NB4 (cell line): ENCODE measurements around the gene MRPL54.

ENCODE experiments used
- DNase-seq: peaks from one replicate; pipeline ENCODE4 v3.0.0; 2010; ENCODE audit warnings: low read depth
- H3K4me3 ChIP-seq: one replicate; pipeline ENCODE4 v1.5.1; 2011; ENCODE audit warnings: mild to moderate bottlenecking, low read depth, low read length, moderate library complexity
- CTCF ChIP-seq: IDR thresholded peaks from one replicate; pipeline ENCODE4 v1.5.1; 2012; ENCODE audit warnings: low read depth, low read length
- MYC ChIP-seq: IDR thresholded peaks from 2 replicates; pipeline ENCODE4 v1.6.1; 2011; ENCODE audit warnings: low read depth, low read length
- POLR2A ChIP-seq: IDR thresholded peaks from 2 replicates; pipeline ENCODE4 v1.6.1; 2011; ENCODE audit warnings: mild to moderate bottlenecking; ENCODE audit not compliant: insufficient read length; ENCODE audit errors: extremely low read depth
- TF ChIP-seq, protein P1 (sequence below): IDR thresholded peaks from 2 replicates; pipeline ENCODE4 v1.6.1; 2011; ENCODE audit warnings: low read depth, low read length

MRPL54 gene

DNA sequence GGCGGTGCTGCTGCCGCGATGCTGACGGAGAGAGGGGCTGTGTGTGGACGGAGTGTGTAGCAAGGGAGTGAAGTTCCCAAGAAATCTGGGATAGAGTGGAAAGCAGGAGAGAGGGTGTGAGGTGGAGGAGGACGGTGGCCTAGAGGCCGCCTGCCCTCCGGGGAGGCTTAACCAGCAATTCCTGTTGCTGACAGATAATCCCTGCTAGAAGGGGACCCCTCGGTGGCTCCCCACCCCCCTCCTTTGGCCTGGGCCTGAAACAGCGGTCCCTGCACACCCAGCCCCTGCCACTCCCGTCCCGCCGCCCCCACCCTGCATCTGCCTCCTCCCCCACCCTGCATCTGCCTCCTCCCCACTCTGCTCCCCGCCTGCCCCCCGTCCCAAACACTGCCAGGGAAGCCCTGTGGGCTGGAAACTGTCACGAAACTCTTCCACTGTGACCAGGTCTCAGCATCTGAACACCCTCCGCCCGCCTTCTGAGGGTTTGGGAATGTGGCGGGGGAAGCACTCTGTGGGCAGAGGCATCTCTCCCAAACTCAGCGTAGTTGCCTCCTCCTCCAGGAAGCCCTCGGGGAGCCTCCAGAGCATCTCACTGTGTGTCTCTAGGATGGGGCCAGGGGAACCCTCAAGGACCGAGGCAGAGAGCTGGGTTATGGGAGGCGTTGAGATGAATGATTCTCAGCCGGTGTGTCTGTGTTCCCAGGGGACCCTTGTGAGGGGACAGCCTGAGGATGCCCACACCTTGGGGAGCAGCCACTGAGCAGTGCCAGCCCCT is 40.8 kb downstream of the MRPL54 start:
- no peak overlapping the region for H3K4me3 ChIP-seq
- no peak for DNase-seq
- no peak for TF ChIP-seq POLR2A
- no peak for TF ChIP-seq CTCF
- TF ChIP-seq, protein P1, sequence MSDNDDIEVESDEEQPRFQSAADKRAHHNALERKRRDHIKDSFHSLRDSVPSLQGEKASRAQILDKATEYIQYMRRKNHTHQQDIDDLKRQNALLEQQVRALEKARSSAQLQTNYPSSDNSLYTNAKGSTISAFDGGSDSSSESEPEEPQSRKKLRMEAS, result no peak
- TF ChIP-seq MYC, result no peak

- no peak for TF ChIP-seq POLR2A
- TF ChIP-seq MYC, result no peak
- TF ChIP-seq CTCF, result no peak
- TF ChIP-seq, protein P1, result no peak
- DNase-seq, result no peak
- no peak overlapping the region for H3K4me3 ChIP-seq
Measured at GRCh38 chr19:3803986-3804385, 41.5 kb downstream of the MRPL54 start.

GRCh38 chr19:3804429-3804828 is 41.9 kb downstream of the MRPL54 start:
- TF ChIP-seq, protein P1, result no peak
- no peak for TF ChIP-seq POLR2A
- no peak for TF ChIP-seq CTCF
- TF ChIP-seq MYC, result no peak
- no peak overlapping the region for H3K4me3 ChIP-seq
- no peak for DNase-seq

GRCh38 chr19:3805859-3806258 is 43.4 kb downstream of the MRPL54 start:
- no peak for DNase-seq
- no peak overlapping the region for H3K4me3 ChIP-seq
- no peak for TF ChIP-seq CTCF
- no peak for TF ChIP-seq MYC
- TF ChIP-seq, protein P1, result no peak
- no peak for TF ChIP-seq POLR2A

DNA sequence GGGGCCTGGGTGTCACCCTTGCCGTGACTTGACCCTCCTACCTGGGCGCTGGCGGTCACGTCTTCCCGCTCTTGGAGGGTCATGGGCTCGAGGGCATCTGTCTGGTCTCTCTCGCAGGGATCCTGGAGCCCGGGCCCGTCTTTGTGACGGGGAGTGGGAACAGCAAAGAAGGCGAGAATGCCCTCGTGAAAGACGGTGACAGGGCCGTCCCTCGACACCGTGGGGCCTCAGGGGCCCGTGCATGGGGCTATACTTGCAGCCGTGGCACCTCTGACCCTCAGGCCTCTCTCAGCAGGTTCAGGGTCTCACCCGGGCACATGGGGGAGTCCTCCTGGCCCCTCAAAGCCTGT is 44.6 kb downstream of the MRPL54 start:
- no peak for DNase-seq
- TF ChIP-seq CTCF (no peak), POLR2A (no peak), MYC (no peak)
- TF ChIP-seq, protein P1, result no peak
- no peak overlapping the region for H3K4me3 ChIP-seq
